ENCODE measurements around the gene TOGARAM1.

GRCh38 chr14:45048385-45048784 lies 86.4 kb downstream of the TOGARAM1 start:
- TF ChIP-seq CTCF (conservative IDR thresholded peaks at IDR 0.05; ENCODE audit: low read depth, low read length), result no peak
- TF ChIP-seq EZH2 (IDR thresholded peaks at IDR 0.05; ENCODE audit: low read length, unreplicated experiment), result no peak
- TF ChIP-seq EZH2phosphoT487 (IDR thresholded peaks at IDR 0.05; ENCODE audit: borderline replicate concordance, low read length), result no peak

Measured in PC-3 (cell line).